Activated CD4-positive, CD25-positive, alpha-beta regulatory T cell treated with anti-CD3 and anti-CD28 coated beads, Interleukin-2, amount 50 U/mL, for 16 hours (primary cell): ENCODE results near the gene RIMBP2.
"Not testable (repeated sequence)": the region's sequence is repeated elsewhere in the genome, so short reads cannot be mapped to it uniquely, and the experiment has no call there.

ENCODE experiments used
- DNase-seq: peaks from one replicate; pipeline ENCODE4 v3.0.0-alpha.2; 2020; ENCODE audit warnings: low read depth, low spot score

The RIMBP2 gene

GRCh38 chr12:130705178-130705822, 10.8 kb downstream of the RIMBP2 start:
- no peak for DNase-seq

GRCh38 chr12:130704606-130705005, 11.5 kb downstream of the RIMBP2 start:
- DNase-seq: no peak

GRCh38 chr12:130703733-130704375, 12.2 kb downstream of the RIMBP2 start:
- no peak for DNase-seq

GRCh38 chr12:130702966-130703732, 12.9 kb downstream of the RIMBP2 start:
- no peak for DNase-seq

GRCh38 chr12:130701402-130701744, 14.7 kb downstream of the RIMBP2 start:
- DNase-seq: no peak

GRCh38 chr12:130700492-130701401, 15.4 kb downstream of the RIMBP2 start:
- DNase-seq: no peak

- no peak for DNase-seq
Measured at GRCh38 chr12:130698106-130698505, 18.0 kb downstream of the RIMBP2 start.

- no peak for DNase-seq
Measured at GRCh38 chr12:130696379-130697100, 19.6 kb downstream of the RIMBP2 start.

- DNase-seq: no peak
Measured at GRCh38 chr12:130695061-130695460, 21.0 kb downstream of the RIMBP2 start.

- no peak for DNase-seq
Measured at GRCh38 chr12:130689408-130690405, 26.4 kb downstream of the RIMBP2 start.

GRCh38 chr12:130688999-130689398, 27.1 kb downstream of the RIMBP2 start:
- DNase-seq: not testable (repeated sequence)

- no peak for DNase-seq
Measured at GRCh38 chr12:130687796-130688778, 28.0 kb downstream of the RIMBP2 start.

- DNase-seq: no peak
Measured at GRCh38 chr12:130687190-130687589, 28.9 kb downstream of the RIMBP2 start.

- DNase-seq: no peak
Measured at GRCh38 chr12:130686511-130686991, 29.5 kb downstream of the RIMBP2 start.

- DNase-seq: no peak
Measured at GRCh38 chr12:130685850-130686249, 30.2 kb downstream of the RIMBP2 start.

- DNase-seq: no peak
Measured at GRCh38 chr12:130685250-130685787, 30.8 kb downstream of the RIMBP2 start.

- DNase-seq: no peak
Measured at GRCh38 chr12:130683811-130684210, 32.3 kb downstream of the RIMBP2 start.

GRCh38 chr12:130683080-130683479, 33.0 kb downstream of the RIMBP2 start:
- DNase-seq: no peak
